Uterus (tissue), 2 donors: ENCODE data around the gene MRPL43.

Experiments used
- POLR2A ChIP-seq, 2 donors: fragments of 450-650 bp; IDR thresholded peaks; one replicate each; pipeline ENCODE4 v1.6.1; 2016; ENCODE audit warnings: antibody characterized with exemption in 2 of 2, mild to moderate bottlenecking in 1 of 2, moderate library complexity in 1 of 2
- TF ChIP-seq, protein P1 (sequence below), 4 experiments: fragments of 200-600 bp in 2 of 4; fragments of 450-650 bp in 2 of 4; sonication (generic) in 2 of 4; IDR thresholded peaks; one replicate each; pipeline ENCODE4 v1.5.1; 2016 to 2019; ENCODE audit warnings: antibody characterized with exemption in 4 of 4, mild to moderate bottlenecking in 2 of 4, moderate library complexity in 1 of 4

DNA sequence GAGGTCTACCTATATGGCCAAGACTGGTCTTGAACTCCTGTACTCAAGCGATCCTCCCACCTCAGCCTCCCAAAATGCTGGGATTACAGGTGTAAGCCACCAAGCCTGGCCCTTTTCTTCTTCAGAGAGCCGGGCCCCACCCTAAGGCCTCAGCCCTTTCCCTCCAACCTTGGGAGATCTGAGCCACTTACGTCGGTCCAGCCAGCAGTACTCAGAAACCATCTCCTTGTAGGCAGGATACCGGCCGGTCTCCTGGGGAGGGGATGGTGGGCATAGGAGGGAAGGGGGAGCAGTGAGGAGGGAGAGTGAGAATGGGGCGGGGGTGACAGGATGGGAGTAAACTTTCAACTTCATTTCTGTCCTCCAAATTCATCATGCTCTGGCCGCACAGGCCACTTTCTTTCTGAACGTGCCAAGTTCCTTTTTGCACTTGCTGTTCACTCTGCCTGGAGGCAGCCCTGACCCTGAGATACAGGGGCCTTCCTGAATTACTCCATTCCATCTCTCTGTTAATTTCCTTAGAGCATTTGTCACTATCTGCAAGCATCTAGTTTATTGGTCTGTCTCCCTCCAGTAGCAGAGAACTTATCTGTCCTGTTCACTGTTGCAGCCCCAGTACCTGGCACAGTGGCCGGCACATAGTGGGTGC lies 33.3 kb upstream of the MRPL43 start:
- TF ChIP-seq, protein P1, sequence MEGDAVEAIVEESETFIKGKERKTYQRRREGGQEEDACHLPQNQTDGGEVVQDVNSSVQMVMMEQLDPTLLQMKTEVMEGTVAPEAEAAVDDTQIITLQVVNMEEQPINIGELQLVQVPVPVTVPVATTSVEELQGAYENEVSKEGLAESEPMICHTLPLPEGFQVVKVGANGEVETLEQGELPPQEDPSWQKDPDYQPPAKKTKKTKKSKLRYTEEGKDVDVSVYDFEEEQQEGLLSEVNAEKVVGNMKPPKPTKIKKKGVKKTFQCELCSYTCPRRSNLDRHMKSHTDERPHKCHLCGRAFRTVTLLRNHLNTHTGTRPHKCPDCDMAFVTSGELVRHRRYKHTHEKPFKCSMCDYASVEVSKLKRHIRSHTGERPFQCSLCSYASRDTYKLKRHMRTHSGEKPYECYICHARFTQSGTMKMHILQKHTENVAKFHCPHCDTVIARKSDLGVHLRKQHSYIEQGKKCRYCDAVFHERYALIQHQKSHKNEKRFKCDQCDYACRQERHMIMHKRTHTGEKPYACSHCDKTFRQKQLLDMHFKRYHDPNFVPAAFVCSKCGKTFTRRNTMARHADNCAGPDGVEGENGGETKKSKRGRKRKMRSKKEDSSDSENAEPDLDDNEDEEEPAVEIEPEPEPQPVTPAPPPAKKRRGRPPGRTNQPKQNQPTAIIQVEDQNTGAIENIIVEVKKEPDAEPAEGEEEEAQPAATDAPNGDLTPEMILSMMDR (IDR thresholded peaks at IDR 0.05) = no peak
- no peak for TF ChIP-seq POLR2A (IDR thresholded peaks at IDR 0.05)
